IPS-NIHi7 (cell line): ENCODE results near the gene PRM1.

Source experiments
- DNase-seq: peaks from one replicate; pipeline ENCODE4 v3.0.0; 2012; ENCODE audit warnings: mixed read lengths; ENCODE audit errors: extremely low spot score

The PRM1 gene

DNA sequence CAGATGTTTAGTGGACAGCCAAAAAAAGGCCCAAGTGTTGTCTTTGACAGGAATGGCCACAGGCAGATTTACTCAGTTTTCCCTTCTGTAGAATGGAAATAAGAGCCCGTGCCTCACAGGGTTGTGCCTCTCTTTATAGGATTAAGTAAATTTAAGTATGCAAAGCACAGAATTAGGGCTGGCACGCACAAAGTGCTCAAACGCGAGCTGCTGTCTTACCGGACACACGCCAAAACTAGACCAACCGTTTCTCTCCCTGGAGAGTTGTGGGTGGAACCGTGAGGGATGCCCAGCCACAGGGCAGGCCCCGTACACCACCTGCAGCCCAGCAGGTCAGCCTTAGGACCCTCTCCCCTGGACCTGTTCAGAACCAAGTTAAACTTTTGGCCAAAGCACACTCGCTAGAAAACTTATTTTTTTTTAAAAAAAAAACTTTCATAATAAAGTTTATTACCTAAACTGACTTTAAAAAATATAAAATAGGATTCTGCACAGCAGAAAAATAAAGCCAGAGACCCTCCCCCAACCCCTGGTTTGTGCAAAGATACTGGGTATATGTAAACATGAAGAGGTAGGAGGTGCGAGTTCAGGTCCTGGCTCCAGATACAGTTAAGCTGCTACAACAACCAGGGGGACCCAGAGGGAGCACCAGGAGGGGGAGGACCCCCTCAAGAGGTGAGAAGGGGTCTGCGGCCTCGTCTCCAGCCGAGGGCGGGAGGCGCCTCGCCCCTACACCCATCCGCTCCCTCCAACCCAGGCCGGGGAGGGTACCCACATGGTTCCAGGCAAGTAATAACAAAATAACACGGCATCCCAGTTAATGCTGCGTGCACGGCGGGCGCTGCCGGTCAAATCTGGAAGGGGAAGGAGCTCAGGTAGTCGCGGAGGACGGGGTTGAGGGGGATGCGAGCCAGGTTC lies 26.9 kb downstream of the PRM1 start:
- DNase-seq: no peak

DNA sequence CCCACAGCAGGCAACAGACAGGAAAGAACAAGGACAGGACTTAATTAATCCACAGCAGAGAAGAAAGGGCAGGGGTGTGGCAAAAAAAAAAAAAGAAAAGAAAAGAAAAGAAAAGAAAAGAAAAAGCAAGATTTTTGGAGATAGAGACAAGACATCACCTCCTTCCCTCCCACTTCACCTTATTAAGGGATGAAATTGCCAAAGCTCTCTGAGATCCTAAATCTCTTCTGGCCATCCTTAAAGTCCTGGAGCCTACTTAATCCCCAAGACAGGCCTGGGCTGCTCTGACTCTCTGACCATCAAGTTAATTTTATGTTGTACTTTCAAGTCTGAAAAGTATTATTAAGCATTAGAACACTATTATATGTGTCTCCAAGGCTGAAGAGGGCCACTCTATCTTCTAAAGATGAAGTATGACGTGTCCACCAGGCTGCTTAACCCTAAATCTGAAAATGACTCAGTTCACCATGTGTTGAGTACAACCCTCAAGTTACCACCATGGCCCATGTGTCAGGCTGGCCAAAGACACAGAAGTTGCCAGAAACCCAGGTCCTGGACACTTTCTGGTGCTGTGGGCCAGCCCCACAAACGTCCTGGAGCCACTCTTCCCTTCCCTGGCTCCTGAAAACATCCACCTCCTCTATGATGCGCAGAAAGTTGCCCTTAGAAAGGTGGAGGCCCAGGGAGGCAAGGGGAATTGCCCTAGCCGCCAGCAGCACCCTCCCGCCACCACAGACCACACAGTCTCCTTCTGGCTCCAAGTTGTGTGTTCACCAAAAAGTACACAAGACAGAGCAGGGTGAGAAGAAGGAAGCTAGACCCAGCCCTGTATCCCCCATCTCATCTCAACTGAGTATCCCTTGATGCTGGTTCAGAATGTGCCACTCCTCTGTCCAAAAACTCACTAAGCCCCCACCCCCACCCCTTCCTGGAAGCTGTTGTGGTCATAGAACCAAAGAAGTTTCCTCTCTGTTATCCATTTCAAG lies 27.8 kb downstream of the PRM1 start:
- DNase-seq: no peak

DNA sequence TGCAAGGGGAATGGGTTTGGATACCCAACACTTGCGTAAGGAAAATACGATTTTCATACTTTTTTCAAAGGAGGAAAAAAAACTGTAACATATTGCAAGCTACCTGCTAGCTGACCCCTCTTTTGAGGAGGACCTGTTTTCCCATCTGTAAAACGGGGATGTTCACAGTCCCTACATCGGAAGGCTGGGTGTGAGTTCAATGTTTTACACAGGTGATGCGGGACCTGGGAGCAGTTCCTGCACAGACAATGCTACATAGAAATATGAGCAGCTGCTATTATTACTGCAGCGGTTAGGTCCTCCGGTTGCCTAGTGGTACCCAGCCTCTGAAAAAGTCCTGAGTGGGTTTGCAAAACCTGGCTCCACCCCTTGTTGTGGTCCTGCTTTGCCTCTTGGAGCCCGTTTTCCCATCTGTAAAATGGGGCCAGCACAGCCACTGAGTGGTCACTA lies 28.6 kb downstream of the PRM1 start:
- DNase-seq: no peak

DNA sequence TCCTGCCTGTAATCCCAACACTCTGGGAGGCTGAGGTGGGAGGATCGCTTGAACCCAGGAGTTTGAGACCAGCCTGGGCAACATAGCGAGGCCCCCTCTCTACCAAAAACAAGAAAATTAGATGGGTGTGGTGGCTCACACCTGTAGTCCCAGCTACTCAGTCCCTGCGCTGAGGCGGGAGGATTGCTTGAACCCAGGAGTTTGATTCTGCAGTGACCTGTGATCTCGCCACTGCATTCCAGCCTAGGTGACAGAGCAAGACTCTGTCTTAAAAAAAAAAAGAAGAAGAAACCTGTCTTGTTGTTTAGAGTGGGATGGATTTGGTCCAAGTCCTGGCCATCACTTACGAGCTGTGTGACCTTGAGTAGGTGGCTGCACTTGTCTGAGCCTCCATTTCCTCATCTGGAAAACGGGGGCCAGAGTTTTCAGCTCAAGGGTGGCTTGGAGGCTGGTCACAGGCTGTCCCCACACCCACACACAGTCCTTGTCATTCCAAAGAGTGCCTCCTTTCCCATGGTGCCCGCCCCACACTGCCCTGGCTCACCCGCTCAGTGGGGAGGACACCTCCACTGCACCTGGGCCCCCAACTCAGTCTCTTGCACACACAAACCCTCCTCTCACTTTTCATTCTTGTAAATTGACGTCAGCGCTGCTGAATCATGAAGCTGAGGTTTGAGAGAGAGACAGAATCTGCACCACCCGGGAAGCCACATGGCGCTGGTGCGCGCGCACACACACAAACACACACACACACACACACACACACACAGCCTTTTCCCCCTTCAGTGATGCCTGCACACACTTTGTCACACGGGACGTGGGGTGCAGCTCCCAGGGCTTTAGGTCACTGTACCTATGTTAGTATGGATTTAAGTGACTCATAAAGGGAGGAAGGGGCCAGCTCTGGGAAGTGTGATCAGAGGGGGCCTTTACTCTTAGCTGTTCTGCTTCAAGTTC lies 29.3 kb downstream of the PRM1 start:
- no peak for DNase-seq

- DNase-seq: no peak
Measured at GRCh38 chr16:11250786-11251524, 30.2 kb downstream of the PRM1 start.

DNA sequence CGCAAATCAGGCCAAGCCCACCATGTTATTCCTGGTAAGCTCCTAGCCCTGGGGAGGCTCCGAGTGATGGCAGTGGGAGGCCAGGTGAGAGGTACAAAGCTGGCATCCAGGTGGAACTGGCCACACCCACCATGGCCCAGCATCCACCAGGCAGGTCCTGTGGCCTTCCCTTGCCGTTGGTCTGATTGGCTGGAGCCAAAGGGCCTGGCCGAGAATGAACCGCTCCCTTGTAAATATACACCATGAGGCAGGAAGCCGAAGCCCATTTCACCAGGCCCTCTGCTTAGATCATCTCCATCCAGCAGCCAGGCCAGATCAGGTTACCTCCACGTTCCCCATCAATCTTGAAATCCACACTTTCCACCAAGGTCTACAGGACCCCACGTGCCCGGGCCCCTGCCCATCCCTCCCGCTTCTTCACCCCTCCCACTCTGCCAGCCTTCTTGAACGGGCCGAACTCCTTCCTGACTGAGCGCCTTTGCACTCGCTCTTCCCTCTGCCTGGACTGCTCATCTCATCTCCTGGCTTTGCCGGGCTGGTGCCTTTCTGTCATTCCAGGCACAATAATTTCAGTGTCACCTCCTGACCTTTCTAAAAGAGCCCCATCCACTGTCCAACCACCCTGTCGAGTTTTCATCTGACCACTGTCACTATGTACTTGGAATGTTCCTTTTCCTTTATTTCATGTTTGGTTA lies 30.9 kb downstream of the PRM1 start:
- peak; percentile 51 for DNase-seq

- no peak for DNase-seq
Measured at GRCh38 chr16:11249233-11250061, 31.7 kb downstream of the PRM1 start.

GRCh38 chr16:11248133-11248532 lies 33.0 kb downstream of the PRM1 start:
- no peak for DNase-seq

- no peak for DNase-seq
Measured at GRCh38 chr16:11245988-11246387, 35.1 kb downstream of the PRM1 start.

GRCh38 chr16:11245222-11245737 lies 35.9 kb downstream of the PRM1 start:
- DNase-seq: no peak

- DNase-seq: no peak
Measured at GRCh38 chr16:11242658-11243057, 38.5 kb downstream of the PRM1 start.

- no peak for DNase-seq
Measured at GRCh38 chr16:11241480-11242204, 39.5 kb downstream of the PRM1 start.

DNA sequence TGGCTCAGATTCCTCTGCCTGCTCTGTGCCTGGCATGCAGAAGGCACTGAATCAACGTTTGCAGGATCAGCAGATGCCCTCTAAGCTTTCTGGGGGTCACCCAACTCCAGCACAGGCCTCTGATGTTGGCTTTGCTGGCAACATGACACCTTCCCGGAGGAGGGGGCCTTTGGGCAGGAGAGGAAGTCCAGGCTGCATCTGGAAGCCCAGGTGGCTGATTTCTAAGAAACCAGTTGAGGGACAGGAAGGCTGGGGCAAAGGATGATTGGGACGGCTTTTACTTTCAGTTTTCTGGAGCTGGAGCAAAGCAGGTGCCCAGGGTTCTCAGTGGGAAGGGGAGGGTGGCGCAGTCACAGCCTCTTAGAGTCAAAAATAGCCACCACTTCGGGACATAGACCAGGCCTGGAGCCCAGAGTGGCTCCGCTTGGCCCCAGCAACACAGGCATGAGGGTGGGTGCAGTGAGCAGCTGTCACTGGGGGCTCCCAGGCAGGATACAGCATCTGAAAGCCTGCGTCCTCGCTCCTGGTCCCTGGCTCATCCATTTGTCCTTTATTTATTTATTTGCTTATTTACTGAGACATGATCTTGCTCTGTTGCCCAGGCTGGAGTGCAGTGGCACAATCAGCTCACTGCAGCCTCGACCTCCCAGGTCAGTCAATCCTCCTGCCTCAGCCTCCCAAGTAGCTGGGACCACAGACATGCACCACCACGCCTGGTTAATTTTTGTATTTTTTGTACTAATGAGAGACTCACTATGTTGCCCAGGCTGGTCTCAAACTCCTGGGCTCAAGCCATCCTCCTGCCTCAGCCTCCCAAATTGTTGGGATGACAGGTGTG lies 40.3 kb downstream of the PRM1 start:
- no peak for DNase-seq

DNA sequence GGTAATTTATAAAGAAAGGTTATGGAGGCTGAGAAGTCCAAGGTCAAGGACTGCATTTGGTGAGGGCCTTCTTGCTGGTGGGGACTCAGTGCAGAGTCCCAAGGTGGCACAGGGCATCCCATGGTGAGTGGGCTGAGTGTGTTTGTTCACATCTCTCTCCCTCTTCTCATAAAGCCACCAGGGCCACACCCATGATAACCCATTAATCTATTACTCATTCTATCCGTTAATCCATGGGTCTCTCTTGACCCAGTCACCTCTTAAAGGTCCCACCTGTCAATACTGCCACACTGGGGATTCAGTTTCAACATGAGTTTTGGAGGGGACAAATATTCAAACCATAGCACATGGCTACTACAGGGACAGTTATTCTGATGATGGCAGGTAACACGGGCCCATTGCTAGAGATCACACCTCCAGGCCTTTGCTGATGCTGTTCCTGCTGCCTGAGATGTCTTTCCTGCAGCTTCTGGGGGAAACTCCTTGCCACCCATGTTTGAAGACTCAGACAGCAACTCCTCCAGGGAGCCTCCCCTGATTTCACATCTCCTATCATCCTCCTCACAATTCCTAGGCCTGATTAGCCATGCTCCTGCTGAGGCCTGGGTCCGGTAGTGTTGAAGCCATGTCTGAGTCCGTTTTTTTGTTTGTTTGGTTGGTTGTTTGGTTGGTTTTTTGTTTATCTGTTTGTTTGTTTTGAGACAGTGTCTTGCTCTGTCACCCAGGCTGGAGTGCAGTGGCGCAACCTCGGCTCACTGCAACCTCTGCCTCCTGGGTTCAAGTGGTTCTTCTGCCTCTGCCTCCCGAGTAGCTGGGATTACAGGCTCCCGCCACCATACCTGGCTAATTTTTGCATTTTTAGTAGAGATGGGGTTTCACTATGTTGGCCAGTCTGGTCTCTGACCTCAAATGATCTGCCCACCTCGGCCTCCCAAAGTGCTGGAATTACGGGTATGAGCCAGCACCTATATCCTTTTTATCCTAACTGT lies 41.2 kb downstream of the PRM1 start:
- no peak for DNase-seq

DNA sequence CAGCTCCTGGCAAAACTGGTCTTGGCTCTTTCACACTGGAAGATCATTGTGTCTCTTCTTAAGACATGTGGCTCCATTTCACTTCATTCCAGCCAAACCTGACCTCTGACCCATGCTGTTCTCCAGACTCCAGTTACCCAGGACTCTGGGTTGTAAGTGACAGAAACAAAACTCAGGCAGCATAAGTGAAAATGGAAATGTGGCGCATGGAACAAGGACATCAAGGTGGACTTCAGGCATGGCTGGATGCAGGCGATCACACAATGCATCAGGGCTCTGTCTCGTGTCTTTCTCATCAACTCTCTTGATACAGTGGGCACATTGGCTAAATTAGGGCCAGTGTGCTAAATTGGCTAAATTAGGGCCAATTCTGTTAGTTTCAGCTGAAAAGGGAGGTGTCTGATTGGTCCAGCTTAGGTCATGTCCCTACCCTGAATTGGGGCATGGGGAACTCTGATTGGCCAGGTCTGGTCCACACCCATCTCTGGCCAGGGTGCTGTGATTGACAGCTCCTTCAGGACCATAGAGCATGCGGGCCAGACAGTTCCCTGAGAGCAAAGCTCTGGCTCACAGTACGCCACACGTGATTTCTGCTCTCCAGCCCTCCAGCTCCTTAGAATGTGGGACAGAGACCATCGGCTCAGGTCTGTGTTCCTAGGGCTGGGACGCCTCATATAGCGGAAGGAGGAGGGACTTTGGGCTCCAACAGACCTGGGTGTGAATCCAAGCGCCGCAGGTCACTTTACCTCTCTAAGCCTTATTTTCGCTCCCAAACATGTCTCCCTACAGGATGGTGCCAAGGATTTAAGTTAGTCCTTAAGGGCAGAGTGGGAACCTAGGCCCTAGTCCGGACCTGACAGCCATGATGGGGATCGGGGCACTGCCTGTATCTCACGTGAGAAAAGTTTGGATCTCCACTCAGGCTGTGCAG lies 42.6 kb downstream of the PRM1 start:
- DNase-seq: peak; percentile 58
